Ishikawa (cell line): ENCODE results near the gene ORC6.

Experiments used
- CEBPB ChIP-seq: IDR thresholded peaks from 2 replicates; pipeline ENCODE4 v1.6.1; 2012
- EP300 ChIP-seq: IDR thresholded peaks from 2 replicates; pipeline ENCODE4 v1.6.1; 2012; ENCODE audit warnings: borderline replicate concordance
- FOXM1 ChIP-seq: IDR thresholded peaks from 2 replicates; pipeline ENCODE4 v1.6.1; 2012; ENCODE audit warnings: low read depth, borderline replicate concordance
- NFIC ChIP-seq: IDR thresholded peaks from 2 replicates; pipeline ENCODE4 v1.6.1; 2012
- RAD21 ChIP-seq: IDR thresholded peaks from 2 replicates; pipeline ENCODE4 v1.6.1; 2012; ENCODE audit warnings: low read depth
- TAF1 ChIP-seq: IDR thresholded peaks from 2 replicates; pipeline ENCODE4 v1.6.1; 2012; ENCODE audit warnings: low read depth, mild to moderate bottlenecking
- TCF12 ChIP-seq: IDR thresholded peaks from 2 replicates; pipeline ENCODE4 v1.6.1; 2012; ENCODE audit warnings: low read depth
- TEAD4 ChIP-seq: IDR thresholded peaks from 2 replicates; pipeline ENCODE4 v1.6.1; 2012
- YY1 ChIP-seq: IDR thresholded peaks from 2 replicates; pipeline ENCODE4 v1.6.1; 2012; ENCODE audit warnings: low read depth
- ZBTB7A ChIP-seq: IDR thresholded peaks from 2 replicates; pipeline ENCODE4 v1.6.1; 2012; ENCODE audit warnings: low read depth
- TF ChIP-seq, protein P1 (sequence below): IDR thresholded peaks from 2 replicates; pipeline ENCODE4 v1.6.1; 2012; ENCODE audit warnings: low read depth, mild to moderate bottlenecking
- TF ChIP-seq, protein P2 (sequence below): IDR thresholded peaks from 2 replicates; pipeline ENCODE4 v1.6.1; 2012
- TF ChIP-seq, protein P3 (sequence below): IDR thresholded peaks from 2 replicates; pipeline ENCODE4 v1.6.1; 2012

GRCh38 chr16:46691726-46692125 lies 2.3 kb downstream of the ORC6 start:
- TF ChIP-seq, protein P1, sequence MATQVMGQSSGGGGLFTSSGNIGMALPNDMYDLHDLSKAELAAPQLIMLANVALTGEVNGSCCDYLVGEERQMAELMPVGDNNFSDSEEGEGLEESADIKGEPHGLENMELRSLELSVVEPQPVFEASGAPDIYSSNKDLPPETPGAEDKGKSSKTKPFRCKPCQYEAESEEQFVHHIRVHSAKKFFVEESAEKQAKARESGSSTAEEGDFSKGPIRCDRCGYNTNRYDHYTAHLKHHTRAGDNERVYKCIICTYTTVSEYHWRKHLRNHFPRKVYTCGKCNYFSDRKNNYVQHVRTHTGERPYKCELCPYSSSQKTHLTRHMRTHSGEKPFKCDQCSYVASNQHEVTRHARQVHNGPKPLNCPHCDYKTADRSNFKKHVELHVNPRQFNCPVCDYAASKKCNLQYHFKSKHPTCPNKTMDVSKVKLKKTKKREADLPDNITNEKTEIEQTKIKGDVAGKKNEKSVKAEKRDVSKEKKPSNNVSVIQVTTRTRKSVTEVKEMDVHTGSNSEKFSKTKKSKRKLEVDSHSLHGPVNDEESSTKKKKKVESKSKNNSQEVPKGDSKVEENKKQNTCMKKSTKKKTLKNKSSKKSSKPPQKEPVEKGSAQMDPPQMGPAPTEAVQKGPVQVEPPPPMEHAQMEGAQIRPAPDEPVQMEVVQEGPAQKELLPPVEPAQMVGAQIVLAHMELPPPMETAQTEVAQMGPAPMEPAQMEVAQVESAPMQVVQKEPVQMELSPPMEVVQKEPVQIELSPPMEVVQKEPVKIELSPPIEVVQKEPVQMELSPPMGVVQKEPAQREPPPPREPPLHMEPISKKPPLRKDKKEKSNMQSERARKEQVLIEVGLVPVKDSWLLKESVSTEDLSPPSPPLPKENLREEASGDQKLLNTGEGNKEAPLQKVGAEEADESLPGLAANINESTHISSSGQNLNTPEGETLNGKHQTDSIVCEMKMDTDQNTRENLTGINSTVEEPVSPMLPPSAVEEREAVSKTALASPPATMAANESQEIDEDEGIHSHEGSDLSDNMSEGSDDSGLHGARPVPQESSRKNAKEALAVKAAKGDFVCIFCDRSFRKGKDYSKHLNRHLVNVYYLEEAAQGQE, result no peak
- TF ChIP-seq RAD21 (no peak), NFIC (no peak), TEAD4 (no peak), FOXM1 (no peak), TCF12 (no peak), ZBTB7A (no peak), CEBPB (no peak), YY1 (no peak), EP300 (no peak), TAF1 (no peak)
- TF ChIP-seq, protein P2, sequence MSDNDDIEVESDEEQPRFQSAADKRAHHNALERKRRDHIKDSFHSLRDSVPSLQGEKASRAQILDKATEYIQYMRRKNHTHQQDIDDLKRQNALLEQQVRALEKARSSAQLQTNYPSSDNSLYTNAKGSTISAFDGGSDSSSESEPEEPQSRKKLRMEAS, result no peak
- TF ChIP-seq, protein P3, sequence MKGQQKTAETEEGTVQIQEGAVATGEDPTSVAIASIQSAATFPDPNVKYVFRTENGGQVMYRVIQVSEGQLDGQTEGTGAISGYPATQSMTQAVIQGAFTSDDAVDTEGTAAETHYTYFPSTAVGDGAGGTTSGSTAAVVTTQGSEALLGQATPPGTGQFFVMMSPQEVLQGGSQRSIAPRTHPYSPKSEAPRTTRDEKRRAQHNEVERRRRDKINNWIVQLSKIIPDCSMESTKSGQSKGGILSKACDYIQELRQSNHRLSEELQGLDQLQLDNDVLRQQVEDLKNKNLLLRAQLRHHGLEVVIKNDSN, result no peak
